T-helper 17 cell (primary cell): Measurements from ENCODE around the gene PAX2. TPM values are rescaled to one million over a fixed set of nuclear protein-coding genes. Genes with fewer than 3 reads are reported as not detected.
A peak's percentile ranks its signal among the peaks of the same experiment; 100 is the strongest.

ENCODE experiments used
- ATAC-seq: fragments of 150-1000 bp; cut with Tn5 transposase; 2 replicates; pipeline ENCODE4 v1.10.0; 2021; ENCODE audit warnings: mild to moderate bottlenecking, moderate library complexity
- DNase-seq, 3 donors: peaks; one replicate each; pipeline versions ENCODE4 v3.0.0 to v3.0.0-alpha.2; 2020 to 2021
- H3K9me3 ChIP-seq: one replicate; pipeline ENCODE4 v1.7.0; 2013; ENCODE audit warnings: low read length, mild to moderate bottlenecking; ENCODE audit not compliant: control insufficient read depth, poor library complexity, severe bottlenecking
- H3K27ac Mint-ChIP-seq: one replicate; pipeline ENCODE4 v1.8.0; 2022; ENCODE audit warnings: mild to moderate bottlenecking, moderate library complexity, mixed read lengths
- H3K27me3 Mint-ChIP-seq: one replicate; pipeline ENCODE4 v1.8.0; 2022; ENCODE audit warnings: mixed read lengths
- H3K36me3 Mint-ChIP-seq: one replicate; pipeline ENCODE4 v1.8.0; 2022; ENCODE audit warnings: low read depth, mixed read lengths
- H3K4me1 Mint-ChIP-seq: one replicate; pipeline ENCODE4 v1.8.0; 2022; ENCODE audit warnings: mild to moderate bottlenecking, mixed read lengths
- H3K4me3 Mint-ChIP-seq: one replicate; pipeline ENCODE4 v1.8.0; 2022; ENCODE audit warnings: mild to moderate bottlenecking, moderate library complexity, mixed read lengths
- total RNA-seq, 4 donors: library from RNA in 2 of 4; stranded (reverse) in 2 of 4; gene quantifications; one replicate each; pipeline ENCODE4 v1.2.3 and lab custom pipeline; 2022 to 2026

The PAX2 gene
- total RNA-seq, 2 donors from 2014 or later: not detected

- H3K4me3 Mint-ChIP-seq: no peak overlapping the region
- peaks cover 5% of the 10 kb centered on the region for H3K4me1 Mint-ChIP-seq
- H3K36me3 Mint-ChIP-seq: peaks cover 11% of the 10 kb centered on the region
- ATAC-seq (no peak), DNase-seq (no peak)
- no peak overlapping the region for H3K27ac Mint-ChIP-seq
- H3K27me3 Mint-ChIP-seq: peaks cover 94% of the 10 kb centered on the region
- no peaks in the 10 kb centered on the region for H3K9me3 ChIP-seq
Measured at GRCh38 chr10:100805543-100806355, 60.4 kb downstream of the PAX2 start.

DNA sequence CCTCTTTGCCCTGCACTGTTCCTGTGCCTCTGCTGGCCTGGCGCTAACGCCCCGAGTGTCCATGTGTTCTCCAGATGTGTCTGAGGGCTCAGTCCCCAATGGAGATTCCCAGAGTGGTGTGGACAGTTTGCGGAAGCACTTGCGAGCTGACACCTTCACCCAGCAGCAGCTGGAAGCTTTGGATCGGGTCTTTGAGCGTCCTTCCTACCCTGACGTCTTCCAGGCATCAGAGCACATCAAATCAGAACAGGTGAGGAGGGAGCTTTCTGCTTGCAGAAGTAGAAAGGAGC, 60.9 kb downstream of the PAX2 start:
- H3K27me3 Mint-ChIP-seq: peaks cover 94% of the 10 kb centered on the region
- H3K27ac Mint-ChIP-seq: no peak overlapping the region
- ATAC-seq (no peak), DNase-seq (no peak)
- no peaks in the 10 kb centered on the region for H3K9me3 ChIP-seq
- no peak overlapping the region for H3K4me3 Mint-ChIP-seq
- peaks cover 11% of the 10 kb centered on the region for H3K36me3 Mint-ChIP-seq
- peaks cover 5% of the 10 kb centered on the region for H3K4me1 Mint-ChIP-seq

DNA sequence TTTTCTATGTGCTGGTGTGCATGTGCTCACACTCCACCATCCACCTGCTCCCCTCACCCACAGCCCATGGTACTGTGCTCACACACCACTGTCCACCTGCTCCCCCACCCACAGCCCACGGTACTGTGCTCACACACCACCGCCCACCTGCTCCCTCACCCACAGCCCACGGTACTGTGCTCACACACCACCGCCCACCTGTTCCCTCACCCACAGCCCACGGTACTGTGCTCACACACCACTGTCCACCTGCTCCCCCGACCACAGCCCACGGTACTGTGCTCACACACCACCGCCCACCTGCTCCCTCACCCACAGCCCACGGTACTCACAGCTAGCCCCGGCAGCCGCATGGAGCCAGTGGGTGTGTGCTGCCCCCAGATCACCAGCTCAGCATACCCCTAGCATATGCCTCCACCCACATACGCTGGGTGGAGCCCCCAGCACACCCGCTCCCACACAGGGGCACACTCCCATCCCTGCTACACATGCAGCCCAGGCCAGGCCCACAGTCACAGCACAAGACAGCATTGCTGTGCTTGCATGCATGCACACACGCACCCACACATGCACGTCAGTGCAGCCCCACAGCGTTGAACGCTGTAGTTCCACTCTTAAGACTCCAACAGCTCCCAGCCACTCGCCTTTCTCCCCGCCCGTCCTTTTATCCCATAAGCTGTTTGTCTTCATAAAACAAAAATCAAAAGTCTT, 62.0 kb downstream of the PAX2 start:
- peaks cover 94% of the 10 kb centered on the region for H3K27me3 Mint-ChIP-seq
- ATAC-seq (no peak), DNase-seq (no peak)
- H3K4me1 Mint-ChIP-seq: peaks cover 5% of the 10 kb centered on the region
- H3K27ac Mint-ChIP-seq: no peak overlapping the region
- H3K36me3 Mint-ChIP-seq: peaks cover 11% of the 10 kb centered on the region
- no peak overlapping the region for H3K4me3 Mint-ChIP-seq
- no peaks in the 10 kb centered on the region for H3K9me3 ChIP-seq

DNA sequence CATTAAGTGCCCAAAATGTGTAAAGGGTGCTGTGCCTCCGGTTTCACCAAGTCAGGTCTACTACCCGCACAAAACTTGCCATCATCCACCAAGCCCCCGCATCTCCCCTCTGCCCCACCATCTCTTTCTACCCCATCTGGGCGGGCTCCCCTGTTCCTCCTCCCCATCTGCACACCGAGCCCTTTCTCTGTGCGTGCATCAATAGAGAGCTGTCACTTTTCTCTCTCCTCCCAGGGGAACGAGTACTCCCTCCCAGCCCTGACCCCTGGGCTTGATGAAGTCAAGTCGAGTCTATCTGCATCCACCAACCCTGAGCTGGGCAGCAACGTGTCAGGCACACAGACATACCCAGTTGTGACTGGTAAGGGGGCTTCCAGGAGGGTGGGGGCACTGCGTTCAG, 63.5 kb downstream of the PAX2 start:
- DNase-seq (no peak), ATAC-seq (no peak)
- peaks cover 5% of the 10 kb centered on the region for H3K4me1 Mint-ChIP-seq
- no peak overlapping the region for H3K27ac Mint-ChIP-seq
- peaks cover 96% of the 10 kb centered on the region for H3K27me3 Mint-ChIP-seq
- H3K4me3 Mint-ChIP-seq: no peak overlapping the region
- H3K9me3 ChIP-seq: no peaks in the 10 kb centered on the region
- H3K36me3 Mint-ChIP-seq: peaks cover 2% of the 10 kb centered on the region

DNA sequence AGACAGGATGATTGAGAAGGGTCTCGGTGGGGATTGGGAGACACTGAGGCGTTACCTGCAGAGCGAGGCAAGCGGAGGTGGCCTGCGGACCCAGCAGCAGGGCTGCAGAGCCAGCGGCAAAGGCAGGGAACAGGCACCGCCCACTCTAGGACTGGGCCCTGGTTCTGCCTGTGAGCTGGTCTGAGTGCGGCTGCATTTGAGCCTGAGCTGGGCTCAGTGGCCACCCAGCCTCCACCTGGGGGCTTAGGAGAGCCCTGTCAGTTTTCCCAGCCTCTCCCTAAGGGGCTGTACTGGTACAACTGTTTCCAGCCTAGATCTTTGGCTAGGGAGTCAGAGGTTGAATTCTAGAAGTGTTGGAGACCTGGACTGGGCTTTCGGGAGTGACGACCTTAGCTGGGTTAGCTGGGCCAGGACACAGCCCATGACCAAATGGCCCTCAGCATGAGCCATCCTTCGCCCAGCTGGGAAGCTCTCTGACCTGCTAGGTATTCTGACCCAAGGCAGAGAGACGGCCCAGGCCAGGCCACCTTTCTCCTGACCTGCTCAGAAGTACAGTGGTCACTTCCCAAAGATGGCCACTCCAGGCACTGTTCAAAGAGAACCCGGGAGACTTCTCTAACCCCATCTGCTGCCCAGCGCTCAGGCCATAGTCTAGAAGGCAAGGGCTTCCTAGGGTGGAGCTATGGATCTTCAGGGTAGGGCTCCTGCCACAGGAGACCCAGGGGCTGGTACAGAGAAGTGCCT, 64.9 kb downstream of the PAX2 start:
- H3K4me1 Mint-ChIP-seq: peaks cover 5% of the 10 kb centered on the region
- no peaks in the 10 kb centered on the region for H3K9me3 ChIP-seq
- no peak overlapping the region for H3K4me3 Mint-ChIP-seq
- H3K27me3 Mint-ChIP-seq: peaks cover 95% of the 10 kb centered on the region
- ATAC-seq (no peak), DNase-seq (no peak)
- H3K36me3 Mint-ChIP-seq: peaks cover 2% of the 10 kb centered on the region
- no peak overlapping the region for H3K27ac Mint-ChIP-seq

DNA sequence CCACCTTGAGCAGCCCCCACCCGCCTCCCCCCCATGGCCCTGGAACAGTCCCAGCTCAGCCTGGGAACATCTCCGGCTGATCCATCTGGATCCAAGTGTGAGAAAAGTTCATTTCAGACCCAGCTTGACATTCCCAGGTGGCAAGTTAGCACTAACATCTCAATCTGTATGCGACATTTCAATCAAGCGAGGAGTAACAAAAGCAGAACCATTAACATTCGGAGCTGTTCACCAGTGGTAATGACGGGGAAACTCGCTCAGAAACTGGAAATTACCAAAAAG, 65.4 kb downstream of the PAX2 start:
- Mint-ChIP-seq H3K4me3 (no peak overlapping the region), H3K27ac (no peak overlapping the region), H3K4me1 (peaks cover 5% of the 10 kb centered on the region), H3K36me3 (peaks cover 2% of the 10 kb centered on the region), H3K27me3 (peaks cover 90% of the 10 kb centered on the region)
- ATAC-seq (no peak), DNase-seq (no peak)
- H3K9me3 ChIP-seq: no peaks in the 10 kb centered on the region

DNA sequence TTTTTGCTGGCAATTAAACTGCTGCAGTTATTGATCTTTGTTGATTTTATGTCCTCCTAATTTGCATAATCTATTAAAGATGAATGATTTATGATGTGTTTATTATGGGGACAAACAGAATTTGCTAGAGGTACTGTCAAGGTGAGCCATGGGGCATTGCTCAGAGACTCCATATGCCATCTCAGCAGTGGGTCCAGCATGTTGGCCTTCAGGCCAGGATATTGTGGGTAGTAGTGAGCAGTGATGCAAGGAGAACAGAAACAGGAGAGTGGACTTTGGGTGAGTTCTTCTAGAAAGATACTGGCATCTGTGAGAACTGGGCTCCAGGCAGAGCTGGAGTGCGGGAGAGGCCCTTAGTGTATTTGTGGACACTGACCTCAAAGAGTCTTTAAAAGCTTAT, 65.9 kb downstream of the PAX2 start:
- H3K9me3 ChIP-seq: no peaks in the 10 kb centered on the region
- DNase-seq (no peak), ATAC-seq (no peak)
- Mint-ChIP-seq H3K36me3 (peaks cover 2% of the 10 kb centered on the region), H3K4me3 (no peak overlapping the region), H3K27me3 (peaks cover 89% of the 10 kb centered on the region), H3K27ac (peak overlapping the region; percentile 16), H3K4me1 (peaks cover 5% of the 10 kb centered on the region)

DNA sequence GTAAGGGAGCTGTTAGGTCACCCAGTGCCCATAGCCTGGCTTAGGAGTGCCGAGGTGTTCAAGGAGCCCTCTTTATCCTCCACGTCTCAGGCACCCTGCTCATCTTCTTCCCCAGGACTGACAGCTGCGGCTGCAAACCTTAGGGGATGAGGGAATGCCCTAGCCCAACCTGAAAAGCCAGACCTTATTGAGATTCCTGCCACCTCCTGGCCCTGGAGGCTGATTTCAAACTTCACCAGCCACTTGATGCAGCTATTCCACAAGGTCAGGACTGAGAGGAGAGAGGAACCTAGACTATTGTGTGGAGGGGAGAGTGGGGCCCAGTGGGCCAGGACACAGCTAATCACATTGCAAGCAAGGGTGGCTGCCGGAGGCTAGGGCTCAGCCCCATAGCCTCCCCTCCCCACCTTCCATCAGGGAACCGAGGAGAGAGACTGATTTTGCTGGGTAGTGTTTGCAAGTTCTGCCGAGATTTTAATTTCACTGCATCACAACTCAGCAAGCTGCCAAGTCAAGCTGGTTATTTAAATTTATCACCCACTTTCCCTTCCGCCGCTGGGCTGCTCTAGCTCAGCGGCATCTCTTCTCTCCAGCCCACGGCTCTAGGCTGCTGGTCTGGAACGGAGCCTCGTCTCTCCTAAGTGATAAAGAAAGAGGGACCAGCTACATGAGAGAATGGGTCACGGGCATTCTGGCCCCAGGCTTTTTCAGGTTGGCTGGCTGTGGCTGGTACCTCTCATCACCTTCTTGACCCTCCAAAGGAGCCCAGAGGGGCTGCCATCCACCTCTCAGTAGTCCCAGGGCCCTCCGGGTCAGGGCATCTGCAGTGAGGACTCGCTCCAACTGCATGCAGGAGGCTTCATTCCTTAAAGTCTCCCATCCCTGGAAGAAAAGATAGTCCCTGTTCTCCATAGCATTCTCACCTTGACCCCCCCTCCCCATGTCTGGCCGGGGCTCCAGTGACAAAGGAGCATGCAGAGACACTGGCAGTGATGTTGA, 66.7 kb downstream of the PAX2 start:
- ATAC-seq: no peak
- no peak for DNase-seq
- Mint-ChIP-seq H3K36me3 (peaks cover 2% of the 10 kb centered on the region), H3K27me3 (peaks cover 87% of the 10 kb centered on the region), H3K4me1 (peaks cover 4% of the 10 kb centered on the region), H3K27ac (peak overlapping the region; percentile 16), H3K4me3 (no peak overlapping the region)
- no peaks in the 10 kb centered on the region for H3K9me3 ChIP-seq

GRCh38 chr10:100812978-100813377, 67.6 kb downstream of the PAX2 start:
- no peak for ATAC-seq
- no peaks in the 10 kb centered on the region for H3K9me3 ChIP-seq
- Mint-ChIP-seq H3K27me3 (peaks cover 83% of the 10 kb centered on the region), H3K4me3 (no peak overlapping the region), H3K27ac (no peak overlapping the region), H3K4me1 (no peaks in the 10 kb centered on the region), H3K36me3 (no peaks in the 10 kb centered on the region)
- DNase-seq: no peak

GRCh38 chr10:100814751-100815474, 69.5 kb downstream of the PAX2 start:
- H3K4me3 Mint-ChIP-seq: no peak overlapping the region
- no peaks in the 10 kb centered on the region for H3K4me1 Mint-ChIP-seq
- DNase-seq: no peak
- H3K27me3 Mint-ChIP-seq: peaks cover 79% of the 10 kb centered on the region
- no peaks in the 10 kb centered on the region for H3K36me3 Mint-ChIP-seq
- ATAC-seq: no peak
- H3K9me3 ChIP-seq: no peaks in the 10 kb centered on the region
- no peak overlapping the region for H3K27ac Mint-ChIP-seq

DNA sequence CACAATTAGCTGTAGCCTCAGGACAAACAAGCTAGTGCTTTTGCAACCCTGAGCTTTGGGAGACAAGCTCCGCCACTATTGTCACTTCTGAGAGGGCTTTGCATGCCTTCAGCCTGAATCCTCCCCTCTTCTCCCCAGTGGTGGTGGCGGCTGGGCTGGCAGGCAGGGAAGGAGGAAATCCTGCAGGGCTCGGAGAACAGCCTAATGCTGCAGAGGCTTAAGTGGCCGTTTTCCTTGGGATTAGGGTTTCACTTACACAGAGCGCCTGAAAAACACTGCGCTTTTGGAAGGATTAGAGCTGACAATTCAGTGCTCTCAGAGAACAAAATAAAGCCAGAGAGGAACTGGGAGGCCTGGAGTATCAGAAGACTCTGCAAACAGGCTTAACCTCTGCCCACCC, 71.3 kb downstream of the PAX2 start:
- Mint-ChIP-seq H3K4me1 (no peaks in the 10 kb centered on the region), H3K27me3 (peaks cover 82% of the 10 kb centered on the region)
- ATAC-seq: no peak

DNA sequence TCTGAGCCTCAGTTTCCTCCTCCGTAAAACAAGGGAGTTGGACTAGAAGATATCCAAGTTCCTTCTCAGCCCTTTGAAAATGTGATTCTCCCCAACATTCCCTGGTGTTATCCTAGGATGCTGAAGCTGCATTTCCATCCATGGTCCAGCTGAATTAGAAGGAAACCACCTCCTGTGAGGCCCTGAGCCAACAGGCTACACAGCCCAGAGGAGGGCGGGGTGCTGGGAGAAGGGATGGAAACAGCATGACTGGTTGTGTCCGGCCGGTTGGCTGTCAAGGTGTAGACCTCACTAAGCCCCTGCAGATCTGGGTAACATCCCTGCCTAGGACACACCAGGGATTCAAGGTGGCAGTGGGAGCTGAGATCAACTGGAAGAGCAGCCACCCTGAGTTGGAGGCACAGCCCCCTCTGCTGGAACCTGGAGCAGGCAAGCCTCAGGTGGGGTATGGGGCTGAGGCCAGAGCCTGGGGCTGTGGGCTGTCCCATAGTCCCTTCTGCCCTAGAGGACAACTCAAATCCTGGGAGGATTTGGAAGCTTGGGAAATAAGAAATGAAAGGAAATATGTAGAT, 72.0 kb downstream of the PAX2 start:
- no peaks in the 10 kb centered on the region for H3K4me1 Mint-ChIP-seq
- no peak overlapping the region for H3K27ac Mint-ChIP-seq
- DNase-seq: no peak
- H3K36me3 Mint-ChIP-seq: no peaks in the 10 kb centered on the region
- no peaks in the 10 kb centered on the region for H3K9me3 ChIP-seq
- no peak overlapping the region for H3K4me3 Mint-ChIP-seq
- ATAC-seq: no peak
- H3K27me3 Mint-ChIP-seq: peaks cover 81% of the 10 kb centered on the region

More for the DNA sequence above, 71.3 kb downstream of the PAX2 start:
- Mint-ChIP-seq H3K36me3 (no peaks in the 10 kb centered on the region), H3K27ac (no peak overlapping the region), H3K4me3 (no peak overlapping the region)
- DNase-seq: no peak
- no peaks in the 10 kb centered on the region for H3K9me3 ChIP-seq
